Type B pancreatic cell (in vitro differentiated cells): ENCODE measurements around the gene LCP1. TPM values are rescaled to one million over a fixed set of nuclear protein-coding genes. Genes with fewer than 3 reads are reported as not detected.

Source experiments
- DNase-seq: peaks from one replicate; pipeline ENCODE4 v3.0.0; 2021; ENCODE audit warnings: mixed read lengths; ENCODE audit not compliant: unreplicated experiment; ENCODE audit errors: extremely low spot score
- H3K27ac Mint-ChIP-seq: 2 replicates; pipeline ENCODE4 v1.8.0; 2021; ENCODE audit warnings: mild to moderate bottlenecking, mixed read lengths
- H3K27me3 Mint-ChIP-seq: 2 replicates; pipeline ENCODE4 v1.8.0; 2021; ENCODE audit warnings: mixed read lengths
- H3K36me3 Mint-ChIP-seq: 2 replicates; pipeline ENCODE4 v1.8.0; 2021; ENCODE audit warnings: mixed read lengths
- H3K4me1 Mint-ChIP-seq: one replicate; pipeline ENCODE4 v1.8.0; 2021; ENCODE audit warnings: mixed read lengths; ENCODE audit not compliant: unreplicated experiment
- H3K4me3 Mint-ChIP-seq: 2 replicates; pipeline ENCODE4 v1.8.0; 2021; ENCODE audit warnings: mild to moderate bottlenecking, mixed read lengths
- H3K9me3 Mint-ChIP-seq: 2 replicates; pipeline ENCODE4 v1.8.0; 2021; ENCODE audit warnings: mixed read lengths
- total RNA-seq: library from RNA; stranded (reverse); gene quantifications from 2 replicates; pipeline ENCODE4 v1.2.1, GENCODE V29; 2021; ENCODE audit warnings: low replicate concordance
- TF ChIP-seq, protein P1 (sequence below): fragments of 200-600 bp; sonication (generic); conservative IDR thresholded peaks from 2 replicates; pipeline ENCODE4 v1.5.0; 2021; ENCODE audit warnings: antibody characterized with exemption, mild to moderate bottlenecking

The LCP1 gene
- total RNA-seq, 1 donor from 2014 or later, result 43.3 TPM

- Mint-ChIP-seq H3K9me3 (no peaks in the 10 kb centered on the region), H3K36me3 (no peaks in the 10 kb centered on the region), H3K27me3 (no peaks in the 10 kb centered on the region), H3K27ac (no peak overlapping the region), H3K4me1 (peaks cover 4% of the 10 kb centered on the region), H3K4me3 (no peak overlapping the region)
- TF ChIP-seq, protein P1, sequence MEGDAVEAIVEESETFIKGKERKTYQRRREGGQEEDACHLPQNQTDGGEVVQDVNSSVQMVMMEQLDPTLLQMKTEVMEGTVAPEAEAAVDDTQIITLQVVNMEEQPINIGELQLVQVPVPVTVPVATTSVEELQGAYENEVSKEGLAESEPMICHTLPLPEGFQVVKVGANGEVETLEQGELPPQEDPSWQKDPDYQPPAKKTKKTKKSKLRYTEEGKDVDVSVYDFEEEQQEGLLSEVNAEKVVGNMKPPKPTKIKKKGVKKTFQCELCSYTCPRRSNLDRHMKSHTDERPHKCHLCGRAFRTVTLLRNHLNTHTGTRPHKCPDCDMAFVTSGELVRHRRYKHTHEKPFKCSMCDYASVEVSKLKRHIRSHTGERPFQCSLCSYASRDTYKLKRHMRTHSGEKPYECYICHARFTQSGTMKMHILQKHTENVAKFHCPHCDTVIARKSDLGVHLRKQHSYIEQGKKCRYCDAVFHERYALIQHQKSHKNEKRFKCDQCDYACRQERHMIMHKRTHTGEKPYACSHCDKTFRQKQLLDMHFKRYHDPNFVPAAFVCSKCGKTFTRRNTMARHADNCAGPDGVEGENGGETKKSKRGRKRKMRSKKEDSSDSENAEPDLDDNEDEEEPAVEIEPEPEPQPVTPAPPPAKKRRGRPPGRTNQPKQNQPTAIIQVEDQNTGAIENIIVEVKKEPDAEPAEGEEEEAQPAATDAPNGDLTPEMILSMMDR, result no peak
- DNase-seq, result no peak
Observed at GRCh38 chr13:46097015-46097414, 85.0 kb downstream of the LCP1 start.

DNA sequence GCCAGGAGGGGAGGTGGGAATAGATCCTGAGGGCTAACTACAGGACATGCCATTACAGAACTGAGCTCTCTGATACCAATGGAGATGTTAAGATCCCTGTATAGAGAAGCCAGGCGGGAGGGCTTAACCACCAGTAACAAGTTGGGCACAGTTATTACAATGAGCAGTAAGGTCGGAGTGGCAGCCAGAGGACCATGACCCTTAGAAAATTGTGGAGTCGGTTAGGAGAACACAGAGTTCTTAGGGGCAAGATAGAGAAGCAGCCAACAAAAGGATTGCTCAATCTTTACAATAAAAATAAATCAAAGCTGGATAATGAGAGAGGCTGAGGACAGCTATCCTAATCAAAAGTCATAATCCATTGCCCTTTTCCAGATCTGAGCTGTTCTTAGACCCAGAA is 87.5 kb downstream of the LCP1 start:
- Mint-ChIP-seq H3K36me3 (no peaks in the 10 kb centered on the region), H3K4me3 (no peak overlapping the region), H3K4me1 (no peaks in the 10 kb centered on the region), H3K9me3 (no peaks in the 10 kb centered on the region), H3K27ac (no peak overlapping the region), H3K27me3 (no peaks in the 10 kb centered on the region)
- TF ChIP-seq, protein P1, result no peak
- no peak for DNase-seq

DNA sequence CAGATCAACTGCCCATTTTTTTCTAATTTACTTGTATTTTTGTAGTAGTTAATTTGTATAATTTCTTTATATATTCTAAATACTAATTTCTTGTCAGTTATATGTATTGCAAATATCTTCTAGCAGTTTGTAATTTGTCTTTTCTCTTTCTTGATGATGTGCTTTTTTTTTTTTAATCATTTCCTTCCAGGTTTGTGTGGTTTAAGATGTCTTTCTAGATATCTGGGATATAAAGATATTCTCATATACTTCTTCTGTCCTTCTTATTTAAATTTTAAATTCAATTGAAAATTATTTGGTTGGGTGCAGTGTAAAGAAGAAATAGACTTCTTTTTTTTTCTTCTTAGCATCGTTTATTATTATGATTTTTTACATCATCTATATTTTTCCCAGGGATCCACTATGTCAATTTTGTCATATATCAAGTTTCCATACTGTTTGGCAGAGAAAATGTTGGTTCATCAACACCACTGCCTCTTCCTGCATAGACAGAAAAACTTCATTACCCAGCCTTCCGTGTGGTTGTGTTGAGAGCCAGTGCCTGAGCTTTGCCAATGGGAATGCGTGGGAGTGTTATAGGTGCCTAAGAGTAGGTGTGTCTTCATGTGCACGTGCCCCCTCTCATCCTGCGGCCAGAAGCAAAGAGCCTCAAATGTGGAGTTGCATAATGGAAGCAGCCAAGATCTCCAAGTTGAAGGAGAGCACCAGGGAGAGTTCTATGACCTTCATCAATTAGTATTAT is 93.0 kb downstream of the LCP1 start:
- no peaks in the 10 kb centered on the region for H3K36me3 Mint-ChIP-seq
- TF ChIP-seq, protein P1, result no peak
- no peak overlapping the region for H3K4me3 Mint-ChIP-seq
- no peaks in the 10 kb centered on the region for H3K9me3 Mint-ChIP-seq
- H3K27ac Mint-ChIP-seq, result no peak overlapping the region
- no peaks in the 10 kb centered on the region for H3K27me3 Mint-ChIP-seq
- H3K4me1 Mint-ChIP-seq, result no peaks in the 10 kb centered on the region
- DNase-seq, result no peak

GRCh38 chr13:46087481-46087880 is 94.5 kb downstream of the LCP1 start:
- TF ChIP-seq, protein P1, result no peak
- Mint-ChIP-seq H3K36me3 (no peaks in the 10 kb centered on the region), H3K27ac (no peak overlapping the region), H3K9me3 (no peaks in the 10 kb centered on the region), H3K4me1 (no peaks in the 10 kb centered on the region), H3K4me3 (no peak overlapping the region), H3K27me3 (no peaks in the 10 kb centered on the region)
- no peak for DNase-seq

- Mint-ChIP-seq H3K9me3 (no peaks in the 10 kb centered on the region), H3K27ac (no peak overlapping the region), H3K36me3 (no peaks in the 10 kb centered on the region), H3K4me1 (no peaks in the 10 kb centered on the region), H3K27me3 (peaks cover 2% of the 10 kb centered on the region), H3K4me3 (no peak overlapping the region)
- DNase-seq, result no peak
- TF ChIP-seq, protein P1, result no peak
Observed at GRCh38 chr13:46086985-46087384, 95.0 kb downstream of the LCP1 start.
